GM12891 (cell line): ENCODE results near the gene ALOXE3.

ENCODE experiments used
- POLR2A ChIP-seq: IDR thresholded peaks from 2 replicates; pipeline ENCODE4 v1.6.1; 2011; ENCODE audit warnings: low read depth, low read length, control low read depth
- POLR2AphosphoS5 ChIP-seq: IDR thresholded peaks from 2 replicates; pipeline ENCODE4 v1.6.1; 2011; ENCODE audit warnings: low read depth, low read length, control low read depth
- SPI1 ChIP-seq: IDR thresholded peaks from 2 replicates; pipeline ENCODE4 v1.6.1; 2011; ENCODE audit warnings: low read depth, low read length, control low read depth
- TAF1 ChIP-seq: IDR thresholded peaks from 2 replicates; pipeline ENCODE4 v1.6.1; 2011; ENCODE audit warnings: low read depth, low read length, control low read depth

GRCh38 chr17:8060274-8060673, 58.0 kb downstream of the ALOXE3 start:
- TF ChIP-seq TAF1: no peak
- no peak for TF ChIP-seq POLR2AphosphoS5
- TF ChIP-seq SPI1: no peak
- no peak for TF ChIP-seq POLR2A
